HAP-1 (cell line): Measurements from ENCODE around the gene FAM185A.
"Not testable (repeated sequence)": the region's sequence is repeated elsewhere in the genome, so short reads cannot be mapped to it uniquely, and the experiment has no call there.

Source experiments
- DNase-seq, 2 experiments: peaks; one replicate each; pipeline ENCODE4 v3.0.0-alpha.2; 2016 to 2020; ENCODE audit warnings: low spot score in 2 of 2
- H3K27me3 ChIP-seq: fragments of 250-450 bp; sonication (Bioruptor Pico); 2 replicates; pipeline ENCODE4 v1.5.1; 2020; ENCODE audit warnings: low read depth, mild to moderate bottlenecking, moderate library complexity
- H3K36me3 ChIP-seq: fragments of 250-450 bp; sonication (Bioruptor Pico); replicated peaks from 2 replicates; pipeline ENCODE4 v1.5.1; 2020; ENCODE audit warnings: mild to moderate bottlenecking
- H3K4me1 ChIP-seq: fragments of 250-450 bp; sonication (Bioruptor Pico); 2 replicates; pipeline ENCODE4 v1.5.1; 2020; ENCODE audit warnings: mild to moderate bottlenecking
- H3K4me3 ChIP-seq: fragments of 250-450 bp; sonication (Bioruptor Pico); 2 replicates; pipeline ENCODE4 v1.5.1; 2020; ENCODE audit warnings: mild to moderate bottlenecking, moderate library complexity
- H3K9me3 ChIP-seq: fragments of 250-450 bp; sonication (Bioruptor Pico); 2 replicates; pipeline ENCODE4 v1.5.1; 2020; ENCODE audit warnings: mild to moderate bottlenecking, moderate library complexity
- in situ Hi-C: fragments of 300-500 bp; cut with MboI; formaldehyde crosslinking; loops from 3 replicates; pipeline ENCODE4 v1.14.3; 2020; ENCODE audit warnings: low sequenced_read_pairs, inconsistent platforms, mixed read lengths

FAM185A gene

DNA sequence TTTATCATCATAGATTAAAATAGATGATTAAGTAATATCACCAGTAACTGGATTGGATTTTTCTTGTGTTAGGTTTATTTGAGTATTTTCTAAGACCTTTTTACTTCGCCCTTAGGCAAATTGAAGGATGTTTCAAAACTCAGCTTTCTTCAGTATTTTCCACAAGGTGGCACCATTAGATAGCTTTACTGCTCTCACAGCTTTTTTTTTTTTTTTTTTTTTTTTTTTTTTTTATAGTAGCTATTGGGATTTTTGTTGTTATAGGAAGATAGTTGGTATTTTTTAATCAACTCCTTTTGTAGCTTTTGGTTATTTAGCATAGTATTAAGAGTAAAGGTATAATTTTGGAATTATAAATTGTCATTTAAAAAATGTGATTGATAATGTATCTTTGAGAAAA lies 9.4 kb downstream of the FAM185A start:
- not testable (repeated sequence) for H3K36me3 ChIP-seq, H3K4me3 ChIP-seq, DNase-seq, H3K27me3 ChIP-seq, H3K9me3 ChIP-seq, H3K4me1 ChIP-seq
- in situ Hi-C loops: loop anchor here (25.0 kb wide), 1 partner anchor 304 kb away; the partner anchor contains the start of gene FBXL13

DNA sequence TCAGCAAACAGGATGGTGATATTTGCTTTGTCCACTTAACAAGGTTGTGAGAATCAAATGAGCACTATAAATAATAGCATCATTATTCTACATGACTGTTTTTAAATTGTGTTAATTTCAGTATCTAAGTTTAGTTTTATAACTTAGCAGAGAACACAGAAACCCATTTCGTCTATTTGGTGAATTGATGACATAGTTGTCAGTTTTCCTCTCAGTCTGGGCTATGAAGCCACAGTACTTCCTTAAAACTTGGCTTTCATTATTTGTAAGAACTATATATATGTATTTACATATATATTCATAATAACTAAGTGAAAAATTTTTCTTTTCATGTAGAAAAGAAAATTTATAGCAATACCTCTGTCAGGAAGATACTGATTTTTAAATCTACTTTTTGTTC lies 11.1 kb downstream of the FAM185A start:
- H3K27me3 ChIP-seq, H3K4me3 ChIP-seq, H3K4me1 ChIP-seq, H3K9me3 ChIP-seq, DNase-seq, H3K36me3 ChIP-seq: not testable (repeated sequence)
- in situ Hi-C loops: loop anchor here (25.0 kb wide), 1 partner anchor 302 kb away; the partner anchor contains the start of gene FBXL13

DNA sequence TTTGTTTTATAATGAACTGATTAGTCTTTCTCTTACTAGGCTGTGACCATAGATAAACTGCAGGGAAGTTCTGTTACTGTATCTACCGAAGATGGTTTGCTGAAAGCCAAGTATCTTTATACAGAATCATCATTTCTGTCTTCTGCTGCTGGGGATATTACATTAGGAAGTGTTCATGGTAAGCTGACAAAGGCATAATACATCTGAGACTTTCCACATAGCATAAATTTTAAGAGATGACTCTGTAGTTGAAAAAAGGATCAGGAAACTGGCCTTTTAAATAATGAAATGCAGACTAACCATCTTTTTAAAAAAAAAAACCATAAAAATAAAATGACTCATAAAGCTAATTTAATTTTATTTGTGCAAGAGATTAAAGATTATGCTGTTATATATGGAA lies 12.4 kb downstream of the FAM185A start:
- DNase-seq, H3K36me3 ChIP-seq, H3K4me1 ChIP-seq, H3K9me3 ChIP-seq, H3K27me3 ChIP-seq, H3K4me3 ChIP-seq: not testable (repeated sequence)
- in situ Hi-C loops: loop anchor here (25.0 kb wide), 1 partner anchor 301 kb away; the partner anchor contains the start of gene FBXL13

DNA sequence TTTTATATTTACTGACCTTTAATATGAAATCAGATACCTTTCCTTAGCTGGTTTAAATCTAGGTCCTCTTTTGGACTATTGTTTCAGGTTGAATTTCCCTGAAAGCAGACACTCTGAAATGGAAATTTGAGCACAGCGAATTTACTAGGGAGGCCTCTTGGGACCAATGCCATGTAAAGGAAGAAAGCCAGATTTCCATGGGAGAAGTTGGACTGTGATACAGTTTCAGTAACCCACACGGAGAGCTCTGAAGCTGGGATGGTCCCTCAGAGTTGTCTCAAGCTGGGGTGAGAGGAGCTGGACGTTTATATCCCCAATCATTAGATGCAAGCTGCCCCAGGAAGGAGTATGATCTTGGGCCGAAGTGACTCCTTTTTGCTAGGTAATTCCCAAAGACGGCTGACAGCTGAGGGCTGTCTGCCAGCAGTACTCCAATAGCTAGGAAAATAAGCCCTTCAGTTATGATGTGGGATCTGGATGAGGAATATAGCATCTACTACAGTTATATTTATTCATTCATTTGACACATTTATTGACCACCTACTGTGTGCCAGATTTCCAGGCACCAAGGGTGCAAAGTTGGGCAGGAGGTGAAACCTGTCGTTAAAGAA lies 14.6 kb downstream of the FAM185A start:
- H3K4me1 ChIP-seq, H3K4me3 ChIP-seq, H3K27me3 ChIP-seq, H3K9me3 ChIP-seq, H3K36me3 ChIP-seq, DNase-seq: not testable (repeated sequence)
- in situ Hi-C loops: loop anchor here (25.0 kb wide), 1 partner anchor 299 kb away; the partner anchor contains the start of gene FBXL13

DNA sequence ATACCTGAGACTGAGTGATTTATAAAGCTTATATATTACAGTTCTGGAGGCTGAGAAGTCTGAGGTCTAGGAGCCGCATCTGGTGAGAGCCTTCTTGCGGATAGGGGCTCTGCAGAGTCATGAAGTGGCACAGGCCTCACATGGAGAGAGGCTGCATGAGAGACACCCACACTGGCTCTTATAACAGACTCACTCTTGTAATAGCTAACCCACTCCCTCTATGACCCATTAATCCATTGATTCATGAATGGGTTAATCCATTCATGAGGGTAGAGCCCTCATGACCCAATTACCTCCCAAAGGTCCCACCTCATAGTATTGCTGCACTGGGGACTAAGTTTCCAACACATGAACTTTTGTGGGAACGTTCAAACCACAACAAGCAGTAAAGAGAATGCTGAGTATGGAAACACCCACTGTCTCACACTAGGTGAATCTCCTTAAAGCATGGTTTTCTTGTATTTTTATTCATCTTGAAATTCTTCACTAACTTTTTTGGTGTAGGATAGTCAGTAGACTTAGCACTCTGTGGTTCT lies 20.9 kb downstream of the FAM185A start:
- not testable (repeated sequence) for H3K4me3 ChIP-seq, DNase-seq, H3K4me1 ChIP-seq, H3K9me3 ChIP-seq, H3K36me3 ChIP-seq, H3K27me3 ChIP-seq
- in situ Hi-C loops: loop anchor here (25.0 kb wide), 1 partner anchor 293 kb away; the partner anchor contains the start of gene FBXL13

DNA sequence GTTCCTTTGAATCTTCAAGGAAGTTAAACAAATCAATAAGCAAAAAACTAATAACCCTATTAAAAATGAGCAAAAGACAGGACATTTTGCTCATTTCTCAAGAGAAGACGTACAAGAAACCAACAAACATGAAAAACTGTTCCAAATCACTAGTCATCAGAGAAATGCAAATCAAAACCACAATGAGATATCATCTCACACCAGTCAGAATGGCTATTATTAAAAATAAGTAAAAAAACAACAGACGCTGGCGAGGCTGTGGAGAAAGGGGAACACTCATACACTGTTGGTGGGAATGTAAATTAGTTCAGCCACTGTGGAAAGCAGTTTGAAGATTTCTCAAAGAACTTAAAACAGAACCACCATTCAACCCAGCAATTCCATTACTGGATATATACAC lies 21.7 kb downstream of the FAM185A start:
- not testable (repeated sequence) for DNase-seq
- in situ Hi-C loops: loop anchor here (25.0 kb wide), 1 partner anchor 292 kb away; the partner anchor contains the start of gene FBXL13

DNA sequence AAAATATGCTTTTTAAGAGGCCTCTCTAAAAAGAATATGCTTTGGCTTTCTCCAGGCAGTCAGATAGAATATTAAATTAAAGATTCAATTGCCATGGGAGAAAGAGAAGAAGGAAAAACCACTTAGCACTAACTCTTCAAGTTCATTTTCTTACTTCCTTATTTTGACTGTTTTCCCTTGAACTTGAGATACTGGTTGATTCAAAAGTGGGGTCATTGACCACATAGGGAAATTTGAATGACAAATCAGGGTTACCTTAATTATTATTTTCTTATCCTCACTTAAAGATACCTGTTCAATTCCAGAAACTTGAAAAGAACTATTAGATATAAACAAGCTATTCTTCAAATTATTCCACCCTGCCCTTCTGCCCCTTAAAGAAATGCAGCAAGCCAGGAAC lies 27.4 kb downstream of the FAM185A start:
- not testable (repeated sequence) for H3K36me3 ChIP-seq, DNase-seq, H3K4me3 ChIP-seq

More for the DNA sequence above, 21.7 kb downstream of the FAM185A start:
- H3K9me3 ChIP-seq, H3K4me1 ChIP-seq, H3K27me3 ChIP-seq, H3K4me3 ChIP-seq, H3K36me3 ChIP-seq: not testable (repeated sequence)

DNA sequence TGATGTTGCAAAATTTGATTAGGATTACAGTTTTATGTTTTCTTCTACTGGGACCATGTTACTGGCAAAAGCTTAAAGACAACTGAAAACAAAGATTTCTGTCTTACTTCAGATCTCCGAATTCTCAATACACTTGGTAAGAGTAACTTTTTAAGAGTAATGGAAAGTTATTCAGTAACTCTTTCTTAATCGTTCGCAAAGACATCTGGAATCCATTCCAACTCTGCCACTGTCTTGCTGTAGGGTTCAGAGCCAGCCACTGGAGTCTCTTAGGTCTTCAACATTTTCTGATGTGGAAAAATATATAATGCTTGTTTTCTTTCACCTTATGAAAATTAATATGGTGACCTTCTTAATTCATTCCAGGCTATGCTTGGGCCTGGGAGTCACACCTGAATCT lies 29.9 kb downstream of the FAM185A start:
- H3K36me3 ChIP-seq, H3K27me3 ChIP-seq, H3K4me3 ChIP-seq, in situ Hi-C loops, DNase-seq, H3K4me1 ChIP-seq, H3K9me3 ChIP-seq: not testable (repeated sequence)

More for the DNA sequence above, 27.4 kb downstream of the FAM185A start:
- in situ Hi-C loops, H3K9me3 ChIP-seq, H3K4me1 ChIP-seq, H3K27me3 ChIP-seq: not testable (repeated sequence)

DNA sequence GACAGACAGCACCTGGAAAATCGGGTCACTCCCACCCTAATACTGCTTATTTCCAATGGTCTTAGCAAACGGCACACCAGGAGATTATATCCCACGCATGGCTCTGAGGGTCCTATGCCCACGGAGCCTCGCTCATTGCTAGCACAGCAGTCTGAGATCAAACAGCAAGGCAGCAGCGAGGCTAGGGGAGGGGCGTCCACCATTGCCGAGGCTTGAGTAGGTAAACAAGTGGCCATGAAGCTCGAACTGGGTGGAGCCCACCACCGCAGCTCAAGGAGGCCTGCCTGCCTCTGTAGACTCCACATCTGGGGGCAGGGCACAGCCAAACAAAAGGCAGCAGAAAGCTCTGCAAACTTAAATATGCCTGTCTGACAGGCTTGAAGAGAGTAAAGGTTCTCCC lies 32.1 kb downstream of the FAM185A start:
- H3K27me3 ChIP-seq, H3K4me1 ChIP-seq, H3K36me3 ChIP-seq, H3K9me3 ChIP-seq, in situ Hi-C loops, DNase-seq, H3K4me3 ChIP-seq: not testable (repeated sequence)

DNA sequence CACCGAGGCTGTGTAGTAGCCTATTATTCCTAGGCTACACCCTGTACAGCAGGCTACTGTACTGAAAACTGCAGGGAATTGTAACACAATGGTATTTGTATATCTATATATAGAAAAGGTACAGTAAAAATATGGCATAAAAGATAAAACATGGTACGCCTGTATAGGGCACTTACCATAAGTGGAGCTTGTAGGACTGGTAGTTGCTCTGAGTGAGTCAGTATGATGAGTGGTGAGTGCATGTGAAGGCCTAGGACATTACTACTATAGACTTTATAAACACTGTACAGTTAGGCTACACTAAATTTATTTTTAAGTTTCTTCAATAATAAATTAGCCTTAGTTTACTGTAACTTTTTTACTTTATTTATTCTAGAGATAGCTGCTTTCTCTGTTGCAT lies 40.0 kb downstream of the FAM185A start:
- H3K4me1 ChIP-seq, H3K9me3 ChIP-seq, H3K36me3 ChIP-seq, H3K27me3 ChIP-seq, in situ Hi-C loops, DNase-seq, H3K4me3 ChIP-seq: not testable (repeated sequence)

DNA sequence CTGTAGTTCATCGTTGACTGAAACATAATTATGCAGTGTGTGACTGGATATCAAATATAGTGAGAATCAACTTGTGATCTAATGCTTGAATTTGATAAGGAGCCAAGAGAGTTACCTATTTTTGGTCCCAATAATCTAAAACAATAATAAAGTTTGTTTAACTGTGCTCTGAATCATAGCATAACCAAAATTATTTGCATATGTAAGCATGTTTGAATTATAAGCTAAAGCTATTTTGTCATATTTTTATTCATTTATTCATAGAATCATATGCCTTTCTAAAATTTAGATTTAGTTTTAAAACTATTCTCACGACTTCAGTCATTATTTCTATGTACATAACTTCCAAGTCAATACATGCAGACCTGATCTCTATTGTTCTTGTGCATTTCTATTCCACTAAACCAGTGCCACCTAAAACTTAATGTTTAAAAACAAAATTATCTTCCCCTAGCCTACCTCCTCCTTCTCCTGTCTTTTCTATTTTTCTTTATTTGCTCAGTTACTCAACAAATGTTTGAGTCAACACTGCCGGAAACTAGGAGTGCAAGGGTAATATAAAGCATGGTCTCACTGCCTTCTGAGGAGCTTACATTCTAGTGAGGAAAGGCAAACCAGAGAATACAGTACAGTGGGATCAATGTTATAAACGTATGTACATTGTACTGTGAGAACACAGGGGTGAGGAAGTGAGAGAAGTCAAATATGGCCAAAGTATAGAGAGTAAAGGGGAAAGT lies 41.7 kb downstream of the FAM185A start:
- H3K36me3 ChIP-seq, H3K27me3 ChIP-seq, H3K4me1 ChIP-seq, in situ Hi-C loops, H3K9me3 ChIP-seq, H3K4me3 ChIP-seq, DNase-seq: not testable (repeated sequence)

DNA sequence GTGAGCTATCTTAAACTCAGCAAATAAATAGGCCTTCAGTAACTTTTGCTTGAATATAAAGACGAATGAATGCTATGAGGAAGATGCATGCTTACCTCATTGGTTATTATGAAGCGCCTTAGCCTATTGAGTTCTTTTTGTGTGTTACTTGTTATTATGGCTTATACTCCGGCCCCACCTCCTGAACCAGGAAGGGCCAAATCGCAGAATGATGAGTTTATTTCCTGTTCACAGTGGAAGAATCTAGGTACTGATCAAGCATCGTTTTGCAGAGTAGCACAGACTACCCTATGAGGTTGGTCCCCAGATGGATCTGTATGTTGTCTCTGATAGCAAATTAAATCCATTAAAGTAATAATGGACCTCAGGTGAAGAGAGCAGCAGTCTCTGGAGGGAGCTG lies 42.6 kb downstream of the FAM185A start:
- H3K27me3 ChIP-seq, H3K4me3 ChIP-seq, H3K36me3 ChIP-seq, DNase-seq, H3K9me3 ChIP-seq, in situ Hi-C loops, H3K4me1 ChIP-seq: not testable (repeated sequence)

DNA sequence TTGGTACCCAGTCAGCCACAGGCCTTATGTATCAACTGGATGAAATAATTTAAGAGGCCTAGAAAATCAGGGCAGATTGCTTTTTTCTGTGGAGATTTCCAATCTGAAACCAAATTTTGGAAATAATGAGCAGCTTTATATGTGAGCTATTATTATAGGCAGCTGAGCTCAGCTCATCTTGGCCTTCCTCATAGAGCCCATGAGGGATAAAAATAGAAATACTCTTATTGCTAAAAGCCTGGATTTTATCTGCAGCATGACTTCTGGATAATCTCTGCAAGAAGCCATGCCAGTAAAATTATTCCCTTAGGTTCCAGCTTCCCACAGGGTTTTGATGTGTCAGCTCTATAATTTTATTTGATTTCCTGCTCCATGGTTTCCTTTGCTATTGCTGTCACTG lies 43.0 kb downstream of the FAM185A start:
- H3K9me3 ChIP-seq, H3K4me3 ChIP-seq, H3K36me3 ChIP-seq, H3K27me3 ChIP-seq, in situ Hi-C loops, H3K4me1 ChIP-seq, DNase-seq: not testable (repeated sequence)

DNA sequence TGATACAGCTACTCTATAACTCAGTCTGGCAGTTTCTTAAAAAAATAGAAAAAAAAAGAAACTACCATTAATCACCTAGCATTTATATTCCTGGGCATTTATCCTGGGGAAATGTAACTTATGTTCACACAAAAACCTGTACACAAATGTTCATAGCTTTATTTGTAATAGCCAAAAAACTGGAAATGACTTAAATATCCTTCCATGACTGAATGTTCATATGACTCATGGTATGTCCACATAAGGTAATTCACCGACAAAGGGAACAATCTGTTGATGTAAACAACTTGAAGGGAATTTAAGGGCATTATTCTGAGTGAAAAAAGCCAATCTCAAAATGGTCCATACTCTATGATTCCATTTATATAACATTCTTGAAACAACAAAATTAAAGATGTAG lies 45.8 kb downstream of the FAM185A start:
- H3K27me3 ChIP-seq, H3K4me3 ChIP-seq, H3K36me3 ChIP-seq, H3K4me1 ChIP-seq, in situ Hi-C loops, H3K9me3 ChIP-seq, DNase-seq: not testable (repeated sequence)
